ENCODE data around the gene ECE1. TPM values are rescaled to one million over a fixed set of nuclear protein-coding genes. Genes with fewer than 3 reads are reported as not detected.
A peak's percentile ranks its signal among the peaks of the same experiment; 100 is the strongest.

Gene ECE1
- total RNA-seq, 1 donor from 2014 or later: 90.9 TPM

DNA sequence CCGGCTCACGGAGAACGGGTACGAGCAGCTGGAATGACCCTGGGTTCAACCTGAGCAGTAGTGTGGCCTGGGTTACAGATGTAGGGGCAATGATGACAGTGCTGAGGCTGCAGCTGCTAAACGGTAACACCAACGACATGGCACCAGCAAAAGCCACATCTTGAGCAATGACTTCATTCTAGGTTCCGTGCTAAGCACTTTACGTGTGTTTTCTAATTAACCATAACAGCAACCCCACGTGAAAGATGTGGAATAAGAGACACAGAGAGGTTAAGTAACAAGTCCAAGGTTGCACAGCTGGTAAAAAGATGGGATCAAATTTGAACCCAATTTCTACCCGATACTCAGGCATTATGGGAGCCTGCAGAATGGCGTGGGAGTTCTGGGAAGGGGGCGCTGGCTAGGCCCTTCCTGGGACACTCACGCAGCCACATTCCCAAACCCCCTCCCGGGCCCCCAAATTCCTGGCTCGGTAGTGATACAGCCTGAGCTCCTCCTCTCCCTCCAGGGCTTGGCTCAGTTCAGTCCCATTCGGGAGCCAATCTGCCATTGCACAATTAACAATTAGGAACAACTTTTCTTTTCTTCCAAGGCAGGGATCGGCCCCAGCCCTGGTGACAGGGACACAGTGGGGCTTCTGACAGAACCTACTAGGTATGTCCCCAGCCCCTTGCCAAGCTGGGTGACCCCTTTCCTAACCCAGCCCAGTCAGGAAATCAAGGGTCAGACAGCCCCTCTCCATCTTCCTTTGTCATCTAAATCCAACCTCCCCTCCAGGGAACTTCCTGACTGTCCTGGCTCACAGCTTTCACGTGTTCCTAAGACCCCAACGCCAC is 23.8 kb upstream of the ECE1 start:
- intact Hi-C loops (cut with DNase I): no loop called here
- DNase-seq (no peak), ATAC-seq (no peak)
- H3K36me3 ChIP-seq: no peaks in the 10 kb centered on the region
- H3K4me1 ChIP-seq: peaks cover 46% of the 10 kb centered on the region
- peak overlapping the region; percentile 31 for H3K27ac ChIP-seq
- H3K27me3 ChIP-seq (ENCODE audit: low read depth): no peaks in the 10 kb centered on the region
- TF ChIP-seq, protein P1, sequence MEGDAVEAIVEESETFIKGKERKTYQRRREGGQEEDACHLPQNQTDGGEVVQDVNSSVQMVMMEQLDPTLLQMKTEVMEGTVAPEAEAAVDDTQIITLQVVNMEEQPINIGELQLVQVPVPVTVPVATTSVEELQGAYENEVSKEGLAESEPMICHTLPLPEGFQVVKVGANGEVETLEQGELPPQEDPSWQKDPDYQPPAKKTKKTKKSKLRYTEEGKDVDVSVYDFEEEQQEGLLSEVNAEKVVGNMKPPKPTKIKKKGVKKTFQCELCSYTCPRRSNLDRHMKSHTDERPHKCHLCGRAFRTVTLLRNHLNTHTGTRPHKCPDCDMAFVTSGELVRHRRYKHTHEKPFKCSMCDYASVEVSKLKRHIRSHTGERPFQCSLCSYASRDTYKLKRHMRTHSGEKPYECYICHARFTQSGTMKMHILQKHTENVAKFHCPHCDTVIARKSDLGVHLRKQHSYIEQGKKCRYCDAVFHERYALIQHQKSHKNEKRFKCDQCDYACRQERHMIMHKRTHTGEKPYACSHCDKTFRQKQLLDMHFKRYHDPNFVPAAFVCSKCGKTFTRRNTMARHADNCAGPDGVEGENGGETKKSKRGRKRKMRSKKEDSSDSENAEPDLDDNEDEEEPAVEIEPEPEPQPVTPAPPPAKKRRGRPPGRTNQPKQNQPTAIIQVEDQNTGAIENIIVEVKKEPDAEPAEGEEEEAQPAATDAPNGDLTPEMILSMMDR (IDR thresholded peaks at IDR 0.05): no peak
- H3K9me3 ChIP-seq: no peaks in the 10 kb centered on the region
- no peak overlapping the region for H3K4me3 ChIP-seq

DNA sequence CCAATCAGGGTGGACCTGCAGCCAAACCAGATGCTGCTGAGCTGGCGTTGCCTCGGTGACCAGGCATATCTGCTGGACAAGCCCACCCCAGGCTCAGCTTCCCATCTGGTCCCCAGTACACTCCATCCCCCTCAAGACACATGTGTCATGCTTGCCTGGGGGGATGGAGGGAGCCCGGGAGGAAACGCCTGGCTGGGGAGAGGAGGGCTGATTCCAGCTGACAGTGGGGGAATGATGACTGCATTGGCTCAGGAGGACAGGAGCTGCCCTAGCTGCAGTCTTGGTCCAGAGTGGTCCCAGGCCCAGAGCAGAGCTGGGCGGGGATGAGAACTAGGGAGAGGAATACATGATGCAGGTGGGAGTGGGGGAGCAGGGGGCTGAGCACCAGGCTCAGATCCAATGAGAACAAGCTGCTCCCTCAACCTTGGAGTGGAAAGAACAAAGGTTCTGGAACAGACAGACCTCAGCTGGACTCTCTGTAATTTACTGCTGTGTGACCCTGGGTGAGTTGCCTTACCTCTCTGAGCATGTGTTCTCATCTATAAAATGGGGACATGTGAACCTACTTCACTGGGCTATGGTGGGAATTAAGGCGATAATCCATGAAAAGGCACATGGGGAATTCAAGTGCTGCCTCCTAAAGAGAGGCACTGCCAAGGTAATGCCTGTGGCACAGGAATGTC is 23.1 kb upstream of the ECE1 start:
- Histone ChIP-seq H3K4me1 (peaks cover 46% of the 10 kb centered on the region), H3K4me3 (no peak overlapping the region), H3K9me3 (no peaks in the 10 kb centered on the region), H3K27me3 (ENCODE audit: low read depth) (no peaks in the 10 kb centered on the region), H3K27ac (no peak overlapping the region), H3K36me3 (no peaks in the 10 kb centered on the region)
- intact Hi-C loops (cut with DNase I): no loop called here
- ATAC-seq (no peak), DNase-seq (no peak)
- TF ChIP-seq, protein P1 (IDR thresholded peaks at IDR 0.05): no peak

DNA sequence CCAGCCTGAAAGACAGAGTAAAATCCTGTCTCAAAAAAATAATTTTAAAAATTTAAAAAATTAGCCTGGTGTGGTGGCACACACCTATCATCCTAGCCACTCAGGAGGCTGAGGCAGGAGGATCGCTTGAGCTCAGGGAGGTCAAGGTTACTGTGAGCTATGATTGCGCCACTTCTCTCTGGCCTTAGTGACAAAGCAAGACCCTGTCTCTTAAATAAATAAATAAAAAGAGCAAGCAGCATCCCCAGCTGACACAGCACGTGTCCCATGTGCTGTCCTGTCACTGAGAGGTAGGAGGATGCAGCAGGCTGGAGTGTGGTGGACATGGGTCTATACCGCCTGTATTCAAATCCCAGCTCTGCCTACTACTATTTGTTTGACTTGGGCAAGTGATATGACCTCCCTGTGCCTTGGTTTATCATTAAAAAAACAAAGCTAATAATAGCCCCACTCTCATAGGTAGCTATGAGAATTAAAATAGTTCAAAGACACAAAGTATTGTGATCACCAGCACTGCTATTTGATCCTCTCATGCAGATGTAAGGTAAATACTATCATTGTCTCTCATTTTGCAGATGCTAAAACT is 22.2 kb upstream of the ECE1 start:
- no peak for ATAC-seq
- intact Hi-C loops (cut with DNase I): no loop called here
- Histone ChIP-seq H3K27ac (no peak overlapping the region), H3K27me3 (ENCODE audit: low read depth) (no peaks in the 10 kb centered on the region), H3K36me3 (no peaks in the 10 kb centered on the region), H3K9me3 (no peaks in the 10 kb centered on the region), H3K4me1 (peaks cover 46% of the 10 kb centered on the region), H3K4me3 (no peak overlapping the region)
- DNase-seq: no peak
- TF ChIP-seq, protein P1 (IDR thresholded peaks at IDR 0.05): no peak

GRCh38 chr1:21311016-21311415 is 20.8 kb upstream of the ECE1 start:
- Histone ChIP-seq H3K27ac (no peak overlapping the region), H3K36me3 (no peaks in the 10 kb centered on the region), H3K27me3 (ENCODE audit: low read depth) (no peaks in the 10 kb centered on the region), H3K9me3 (no peaks in the 10 kb centered on the region), H3K4me1 (peaks cover 43% of the 10 kb centered on the region), H3K4me3 (no peak overlapping the region)
- TF ChIP-seq, protein P1 (IDR thresholded peaks at IDR 0.05): no peak
- intact Hi-C loops (cut with DNase I): no loop called here
- ATAC-seq: no peak
- DNase-seq: no peak

DNA sequence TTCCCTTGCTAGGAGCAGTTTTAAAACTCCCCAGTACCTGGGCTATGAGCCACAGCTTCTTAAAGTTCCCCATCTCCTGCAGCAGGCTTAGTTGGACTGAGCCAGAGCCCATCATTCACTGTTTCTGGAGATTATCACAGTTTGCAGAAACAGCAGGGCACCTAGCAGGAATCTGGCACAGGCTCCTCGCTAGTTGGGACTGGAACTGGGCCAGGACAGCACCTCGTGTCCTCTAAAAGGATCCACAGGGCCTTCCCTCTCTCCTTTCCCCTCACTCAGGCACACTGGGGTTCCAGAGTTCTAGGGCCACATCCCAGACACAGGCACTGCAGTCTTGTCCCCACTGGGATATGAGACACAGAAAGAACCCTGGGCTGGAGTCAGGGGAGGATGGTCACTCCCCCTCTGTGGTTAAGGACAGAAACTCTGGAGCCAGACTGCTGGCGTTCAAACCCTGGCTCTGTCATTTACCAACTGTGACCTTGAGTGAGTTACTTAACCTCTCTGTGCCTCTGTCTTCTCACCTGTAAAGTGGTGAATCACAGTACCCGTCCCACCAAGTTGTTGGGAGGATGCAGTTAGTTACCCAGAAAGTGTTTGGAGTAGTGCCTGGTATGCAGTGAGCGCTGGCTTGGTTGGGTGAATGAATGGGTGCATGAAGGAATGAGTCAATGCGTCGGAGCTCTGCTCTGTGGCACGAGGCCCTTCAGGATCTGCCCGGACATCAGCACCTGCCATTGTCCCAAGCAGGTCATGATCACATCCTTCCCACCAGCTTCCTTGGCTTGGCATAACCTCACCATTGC is 18.8 kb upstream of the ECE1 start:
- peak overlapping the region; percentile 11 for H3K27ac ChIP-seq
- no peak for DNase-seq
- intact Hi-C loops (cut with DNase I): no loop called here

More for the DNA sequence above, 18.8 kb upstream of the ECE1 start:
- Histone ChIP-seq H3K36me3 (no peaks in the 10 kb centered on the region), H3K4me1 (peaks cover 37% of the 10 kb centered on the region), H3K4me3 (no peak overlapping the region), H3K27me3 (ENCODE audit: low read depth) (no peaks in the 10 kb centered on the region), H3K9me3 (no peaks in the 10 kb centered on the region)
- TF ChIP-seq, protein P1 (IDR thresholded peaks at IDR 0.05): no peak
- no peak for ATAC-seq
